Activated CD8-positive, alpha-beta memory T cell treated with anti-CD3 and anti-CD28 coated beads, Interleukin-2, amount 50 U/mL, for 24 hours (primary cell): ENCODE results near the gene DOLPP1.

Source experiments
- DNase-seq: peaks from one replicate; pipeline ENCODE4 v3.0.0-alpha.2; 2020; ENCODE audit errors: extremely low read depth

Gene DOLPP1

DNA sequence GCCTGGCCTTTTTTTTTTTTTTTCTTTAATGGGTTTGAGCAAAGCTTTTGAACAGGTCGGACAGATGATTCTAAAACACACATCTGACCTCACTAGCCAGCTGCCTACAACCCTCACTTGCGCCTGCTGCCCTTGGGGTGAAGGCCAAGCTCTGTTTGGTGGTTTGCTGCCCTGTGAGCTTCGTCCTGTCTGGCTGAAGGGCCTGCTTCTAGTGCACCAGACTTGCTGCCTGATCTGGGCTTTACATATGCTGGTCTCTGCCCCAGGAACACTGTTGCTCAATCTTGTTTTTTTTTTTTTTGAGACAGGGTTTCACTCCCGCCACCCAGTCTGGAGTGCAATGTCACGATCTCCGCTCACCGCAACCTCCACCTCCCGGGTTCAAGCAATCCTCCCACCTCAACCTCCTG lies 16.4 kb upstream of the DOLPP1 start:
- no peak for DNase-seq

DNA sequence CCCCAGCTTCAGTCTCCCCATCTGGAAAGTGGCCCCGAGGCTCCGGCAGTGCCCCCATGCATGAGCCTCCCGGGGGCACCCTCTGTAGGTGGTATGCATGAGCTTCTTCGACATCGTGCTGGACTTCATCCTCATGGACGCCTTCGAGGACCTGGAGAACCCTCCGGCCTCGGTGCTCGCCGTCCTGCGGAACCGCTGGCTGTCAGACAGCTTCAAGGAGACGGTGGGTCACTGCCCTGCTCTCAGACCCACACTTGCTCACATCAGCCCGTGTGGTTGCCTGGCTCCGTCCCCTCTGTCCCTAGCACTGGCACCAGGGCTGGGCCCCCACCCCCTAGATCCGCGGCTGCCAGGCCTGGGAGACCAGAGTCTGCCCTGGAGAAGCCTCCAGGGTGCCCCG lies 12.8 kb upstream of the DOLPP1 start:
- no peak for DNase-seq

- DNase-seq: peak; percentile 21
Measured at GRCh38 chr9:129068990-129069861, 11.7 kb upstream of the DOLPP1 start.

- no peak for DNase-seq
Measured at GRCh38 chr9:129069862-129070641, 10.9 kb upstream of the DOLPP1 start.

DNA sequence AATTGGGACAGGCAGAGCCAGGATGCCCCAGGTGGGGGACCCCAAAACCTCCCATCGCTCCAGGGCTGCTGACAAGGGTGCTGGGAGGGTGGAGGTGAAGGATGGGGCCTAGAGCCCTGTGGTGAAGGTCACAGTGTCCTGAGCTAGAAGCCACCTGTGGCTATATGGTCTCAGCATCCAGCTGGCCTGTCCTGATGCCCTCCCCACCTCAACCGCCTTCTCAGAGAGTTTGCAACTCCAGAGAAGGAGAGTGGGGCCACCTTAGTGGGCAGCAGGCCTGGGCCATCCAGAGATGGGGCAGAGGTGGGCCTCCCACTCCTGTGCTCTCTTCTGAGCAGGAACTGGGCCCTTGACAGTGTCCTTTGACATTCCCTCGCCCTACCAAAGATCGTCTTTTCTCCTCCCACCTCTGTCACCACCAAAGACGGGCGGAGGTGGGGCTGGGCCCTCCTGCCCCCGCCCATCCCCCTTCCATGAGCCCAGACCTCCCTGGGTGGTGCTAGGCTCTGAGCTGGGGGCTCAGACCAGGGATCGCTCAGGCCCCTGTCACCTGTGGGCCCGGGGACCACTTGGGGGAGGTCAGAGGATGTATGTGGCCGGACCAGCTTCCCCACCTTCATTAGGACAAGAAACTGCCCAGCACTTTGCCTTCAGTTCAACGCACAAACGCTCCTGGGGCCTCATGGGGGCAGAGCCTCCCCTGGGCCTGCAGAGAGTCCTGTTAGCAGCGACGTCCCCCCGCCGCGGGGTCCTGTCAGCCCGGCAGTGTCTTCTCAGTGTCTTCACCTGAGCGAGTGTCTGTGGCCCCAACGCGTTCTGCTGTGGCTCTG lies 10.0 kb upstream of the DOLPP1 start:
- no peak for DNase-seq

GRCh38 chr9:129071526-129072126 lies 9.3 kb upstream of the DOLPP1 start:
- no peak for DNase-seq

- no peak for DNase-seq
Measured at GRCh38 chr9:129072171-129072570, 8.7 kb upstream of the DOLPP1 start.

DNA sequence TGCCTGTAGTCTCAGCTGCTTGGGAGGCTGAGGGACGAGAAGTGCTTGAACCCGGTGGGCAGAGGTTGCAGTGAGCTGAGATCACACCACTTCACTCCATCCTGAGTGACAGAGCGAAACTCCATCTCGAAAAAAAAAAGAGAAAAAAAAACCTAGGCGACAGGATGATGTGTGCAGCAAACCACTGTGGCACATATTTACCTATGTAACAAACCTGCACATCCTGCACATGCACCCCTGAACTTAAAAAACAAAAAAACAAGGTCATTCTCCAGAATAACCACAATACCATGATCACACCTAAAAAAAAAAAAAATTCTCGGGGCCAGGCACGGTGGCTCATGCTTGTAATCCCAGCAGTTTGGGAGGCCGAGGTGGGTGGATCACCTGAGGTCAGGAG lies 7.5 kb upstream of the DOLPP1 start:
- no peak for DNase-seq

DNA sequence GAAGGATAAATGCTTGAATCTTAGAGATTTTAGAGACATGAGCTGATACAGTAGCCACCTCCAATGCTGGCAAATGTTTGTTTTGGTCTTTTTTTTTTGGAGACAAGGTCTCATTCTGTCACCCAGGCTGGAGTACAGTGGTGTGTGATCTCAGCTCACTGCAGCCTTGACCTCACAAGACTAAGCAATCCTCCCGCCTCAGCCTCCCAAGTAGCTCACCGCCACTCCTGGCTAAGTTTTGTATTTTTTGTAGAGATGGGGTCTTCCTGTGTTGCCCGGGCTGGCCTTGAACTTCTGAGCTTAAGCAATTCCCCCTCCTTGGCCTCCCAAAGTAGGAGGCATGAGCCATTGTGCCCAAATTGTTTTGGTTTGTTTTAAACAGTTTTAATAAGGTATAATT lies 6.8 kb upstream of the DOLPP1 start:
- no peak for DNase-seq

GRCh38 chr9:129075996-129076639 lies 4.8 kb upstream of the DOLPP1 start:
- DNase-seq: no peak

GRCh38 chr9:129076640-129077037 lies 4.3 kb upstream of the DOLPP1 start:
- no peak for DNase-seq

DNA sequence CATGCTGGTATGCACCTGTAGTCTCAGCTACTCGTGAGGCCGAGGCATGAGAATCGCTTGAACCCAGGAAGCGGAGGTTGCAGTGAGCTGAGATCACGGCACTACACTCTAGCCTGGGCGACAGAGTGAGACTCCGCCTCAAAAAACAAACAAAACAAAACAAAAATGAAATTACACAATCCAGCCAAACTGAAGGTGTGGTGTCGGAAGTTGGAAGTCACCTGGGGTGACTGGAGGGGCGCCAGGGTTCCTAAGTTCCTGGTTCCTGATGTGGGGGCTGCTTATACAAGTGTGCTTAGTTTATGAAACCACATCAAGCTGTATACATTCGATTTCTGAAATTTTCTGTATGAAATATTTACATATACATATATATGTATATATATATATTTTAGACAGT lies 3.7 kb upstream of the DOLPP1 start:
- DNase-seq: no peak

GRCh38 chr9:129078691-129079503 lies 2.0 kb upstream of the DOLPP1 start:
- DNase-seq: no peak

DNA sequence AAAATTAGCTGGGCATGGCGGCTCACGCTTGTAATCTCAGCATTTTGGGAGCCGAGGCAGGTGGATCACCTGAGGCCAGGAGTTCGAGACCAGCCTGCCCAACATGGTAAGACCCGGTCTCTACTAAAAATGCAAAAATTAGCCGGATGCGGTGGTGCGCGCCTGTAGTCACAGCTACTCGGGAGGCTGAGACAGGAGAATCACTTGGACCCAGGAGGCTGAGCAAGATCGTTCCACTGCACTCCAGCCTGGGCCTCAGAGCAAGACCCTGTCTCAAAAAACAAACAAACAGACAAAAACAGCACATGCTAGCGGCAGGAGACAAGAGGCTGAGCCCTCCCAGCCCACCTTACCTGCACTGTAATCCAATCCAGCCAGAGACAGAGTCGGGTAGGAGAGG lies 1.1 kb upstream of the DOLPP1 start:
- no peak for DNase-seq

GRCh38 chr9:129080298-129080600 lies 662 bp upstream of the DOLPP1 start:
- DNase-seq: no peak

- DNase-seq: no peak
Measured at GRCh38 chr9:129081388-129081904, 535 bp downstream of the DOLPP1 start.

DNA sequence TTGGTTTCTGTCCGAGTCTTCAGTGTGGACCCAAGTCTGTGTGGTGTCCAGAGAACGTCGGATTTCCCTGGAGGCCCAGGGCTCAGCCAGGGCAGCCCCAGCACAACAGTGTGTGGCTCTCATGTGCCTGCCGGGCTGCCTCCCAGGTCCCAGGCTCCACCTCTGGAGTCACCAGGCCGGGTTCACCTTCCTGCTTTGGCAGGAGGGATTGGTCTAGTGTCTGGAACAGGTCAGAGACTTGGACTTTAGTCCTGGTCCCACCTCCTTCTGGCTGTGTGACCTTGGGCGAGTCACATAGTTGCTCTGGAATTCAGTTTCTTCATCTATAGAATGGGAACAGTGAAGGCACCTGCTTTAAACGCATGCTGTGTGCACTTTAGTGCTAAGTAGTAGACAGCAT lies 3.2 kb downstream of the DOLPP1 start:
- no peak for DNase-seq

DNA sequence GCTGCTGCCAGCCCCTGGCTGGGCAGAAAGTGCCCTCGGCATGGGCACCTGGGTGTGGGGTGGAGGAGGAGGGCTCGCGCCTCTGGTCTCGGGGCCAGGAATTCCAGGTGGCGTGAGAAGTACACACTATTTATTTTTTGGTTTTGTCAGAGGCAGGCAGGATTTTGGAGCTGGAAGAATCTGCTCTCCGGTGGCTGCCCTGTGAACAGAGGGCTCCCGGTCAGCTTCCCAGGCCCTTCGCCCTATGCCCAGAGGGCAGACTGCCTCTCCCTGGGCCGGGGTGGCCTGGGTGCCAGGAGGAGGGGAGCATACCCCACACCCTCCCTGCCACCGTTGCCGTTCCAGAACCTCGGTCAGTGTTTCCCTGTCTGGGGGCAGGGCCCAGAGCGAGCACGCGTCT lies 8.3 kb downstream of the DOLPP1 start:
- no peak for DNase-seq

DNA sequence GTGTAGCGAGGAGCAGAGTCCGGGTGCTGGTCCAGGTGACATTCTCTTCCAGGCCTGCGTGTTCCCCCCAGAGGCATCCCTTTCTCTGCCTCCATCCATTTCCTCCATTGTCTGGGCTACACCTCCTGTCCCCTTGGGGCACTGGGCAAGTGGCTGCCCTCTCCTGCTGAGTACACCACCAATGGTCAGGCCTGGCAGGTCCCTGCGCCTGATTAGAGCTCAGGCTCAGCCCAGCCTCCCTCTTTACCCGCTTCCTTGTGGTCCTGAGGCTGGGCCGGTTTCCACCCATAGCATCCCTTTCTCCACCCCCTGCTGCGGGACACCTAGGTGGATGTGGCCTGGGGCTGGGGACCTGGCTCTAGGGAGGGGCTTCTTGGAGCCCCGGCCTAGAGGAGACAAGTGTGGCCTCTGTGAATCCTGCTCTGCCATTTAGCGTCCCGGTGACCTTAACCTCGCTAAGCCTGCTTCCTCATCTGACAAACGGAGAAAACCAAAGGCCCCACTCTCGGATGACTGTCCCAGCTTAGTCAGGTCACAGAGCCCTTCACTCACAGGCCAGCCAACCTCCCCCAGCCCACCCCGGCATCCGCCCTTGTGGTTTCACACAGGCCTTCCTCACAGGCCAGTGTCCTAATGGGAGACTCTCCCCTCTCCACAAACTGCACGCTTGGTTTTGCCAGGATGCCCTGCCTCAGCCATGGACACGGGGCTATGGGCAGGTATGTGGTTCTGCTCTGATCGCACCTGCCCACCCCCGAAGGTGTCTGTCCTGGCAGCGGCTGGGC lies 12.9 kb downstream of the DOLPP1 start:
- no peak for DNase-seq
